H1 (cell line): ENCODE results near the gene ASIC1. TPM values are rescaled to one million over a fixed set of nuclear protein-coding genes. Genes with fewer than 3 reads are reported as not detected.

Experiments used
- CTCF ChIA-PET: fragments of 300-600 bp; sonication (Branson Sonifier 250); formaldehyde crosslinking; loops from one replicate; lab custom pipeline; 2021; ENCODE audit not compliant: partially characterized antibody; lab: Charles Lee
- POLR2A ChIA-PET: fragments of 300-600 bp; sonication (Branson Sonifier 250); formaldehyde crosslinking; loops from one replicate; lab custom pipeline; 2021; ENCODE audit warnings: inconsistent platforms; ENCODE audit not compliant: partially characterized antibody; lab: Charles Lee
- DNase-seq, 2 experiments: peaks; one replicate each; pipeline versions ENCODE4 v3.0.0 to v3.0.0-alpha.2; 2010 to 2022; ENCODE audit warnings: low spot score in 2 of 2, low read depth in 1 of 2, mixed read lengths in 1 of 2
- FAIRE-seq: peaks from 2 replicates; lab custom pipeline; 2011; peaks lifted over from hg19 to GRCh38; lab: Jason Lieb, UNC
- H2AFZ ChIP-seq: 2 replicates; pipeline ENCODE4 v1.8.1; 2012; ENCODE audit warnings: low read length, inconsistent platforms
- H2AK5ac ChIP-seq: 2 replicates; pipeline ENCODE4 v1.6.1; 2013; ENCODE audit warnings: low read depth, low read length
- H2BK120ac ChIP-seq: replicated peaks from 2 replicates; pipeline ENCODE3; 2013; ENCODE audit warnings: low read depth, low read length, inconsistent platforms
- H2BK12ac ChIP-seq: 2 replicates; pipeline ENCODE4 v1.6.1; 2013; ENCODE audit warnings: low read depth, low read length
- H2BK15ac ChIP-seq: 2 replicates; pipeline ENCODE4 v1.6.1; 2013; ENCODE audit warnings: low read length
- H2BK20ac ChIP-seq: 2 replicates; pipeline ENCODE4 v1.6.1; 2013; ENCODE audit warnings: low read length
- H2BK5ac ChIP-seq: 2 replicates; pipeline ENCODE4 v1.6.1; 2013; ENCODE audit warnings: low read depth, low read length
- H3K14ac ChIP-seq: 2 replicates; pipeline ENCODE4 v1.6.1; 2013; ENCODE audit warnings: inconsistent platforms; ENCODE audit not compliant: insufficient read length
- H3K18ac ChIP-seq: 2 replicates; pipeline ENCODE4 v1.6.1; 2013; ENCODE audit warnings: low read length; ENCODE audit errors: extremely low read depth
- H3K23ac ChIP-seq: 2 replicates; pipeline ENCODE4 v1.6.1; 2013; ENCODE audit warnings: inconsistent platforms; ENCODE audit not compliant: insufficient read length
- H3K23me2 ChIP-seq: 2 replicates; pipeline ENCODE4 v1.6.1; 2013; ENCODE audit warnings: low read depth, low read length
- H3K27ac ChIP-seq: 2 replicates; pipeline ENCODE4 v1.6.1; 2011; ENCODE audit warnings: low read depth, low read length, inconsistent platforms
- H3K27me3 ChIP-seq, 4 experiments: replicated peaks in 1 of 4; 1 replicate in 1 of 4; 2 replicates in 3 of 4; pipeline versions ENCODE4 v1.6.1 to v1.8.1; 2011 to 2013; ENCODE audit warnings: low read length in 3 of 4, mild to moderate bottlenecking in 3 of 4, inconsistent platforms in 2 of 4, mixed read lengths in 2 of 4, moderate library complexity in 1 of 4; ENCODE audit not compliant: control insufficient read depth in 3 of 4, insufficient read depth in 3 of 4; ENCODE audit errors: extremely low read depth in 1 of 4
- H3K36me3 ChIP-seq, 4 experiments: 2 replicates each; pipeline versions ENCODE4 v1.6.1 to v1.8.1; 2011 to 2013; ENCODE audit warnings: mild to moderate bottlenecking in 4 of 4, low read length in 3 of 4, moderate library complexity in 2 of 4, control low read depth in 1 of 4, inconsistent platforms in 1 of 4; ENCODE audit not compliant: insufficient read depth in 4 of 4, control insufficient read depth in 2 of 4
- H3K4ac ChIP-seq: replicated peaks from 2 replicates; pipeline ENCODE3; 2013; ENCODE audit warnings: low read length, low read depth, mixed read lengths, inconsistent platforms; ENCODE audit not compliant: insufficient read length
- H3K4me1 ChIP-seq, 4 experiments: replicated peaks in 1 of 4; 1 replicate in 1 of 4; 2 replicates in 3 of 4; pipeline versions ENCODE4 v1.6.1 to v1.8.1; 2011 to 2013; ENCODE audit warnings: low read length in 3 of 4, inconsistent platforms in 2 of 4, mixed read lengths in 1 of 4; ENCODE audit not compliant: insufficient read depth in 4 of 4, control insufficient read depth in 3 of 4
- H3K4me2 ChIP-seq, 2 experiments: 2 replicates each; pipeline versions ENCODE4 v1.6.1 to v1.8.1; 2011 to 2013; ENCODE audit warnings: low read depth in 2 of 2, low read length in 2 of 2, control low read depth in 1 of 2, inconsistent platforms in 1 of 2, mild to moderate bottlenecking in 1 of 2; ENCODE audit not compliant: insufficient read depth in 1 of 2
- H3K4me3 ChIP-seq, 4 experiments: fragments of 200-600, 300-600 bp in 1 of 4; sonication (generic), shearing (Covaris generic), sonication (Bioruptor Twin) in 1 of 4; 2 replicates each; pipeline versions ENCODE4 v1.5.1 to v1.8.1; 2011 to 2016; ENCODE audit warnings: low read length in 4 of 4, low read depth in 3 of 4, control low read depth in 2 of 4, inconsistent platforms in 2 of 4, mild to moderate bottlenecking in 2 of 4, mixed read lengths in 1 of 4, moderate library complexity in 1 of 4; ENCODE audit not compliant: insufficient read depth in 2 of 4; ENCODE audit errors: extremely low read depth in 1 of 4
- H3K56ac ChIP-seq: replicated peaks from 2 replicates; pipeline ENCODE3; 2013; ENCODE audit warnings: low read depth, mild to moderate bottlenecking, mixed read lengths, low read length, inconsistent platforms; ENCODE audit not compliant: insufficient read length
- H3K79me1 ChIP-seq: 2 replicates; pipeline ENCODE4 v1.6.1; 2013; ENCODE audit warnings: low read depth, low read length, control low read depth
- H3K79me2 ChIP-seq, 2 experiments: 2 replicates each; pipeline versions ENCODE4 v1.6.1 to v1.8.1; 2012 to 2013; ENCODE audit warnings: low read length in 2 of 2, mild to moderate bottlenecking in 2 of 2, inconsistent platforms in 1 of 2; ENCODE audit not compliant: insufficient read depth in 2 of 2, control insufficient read depth in 1 of 2
- H3K9ac ChIP-seq, 4 experiments: replicated peaks in 1 of 4; 1 replicate in 1 of 4; 2 replicates in 3 of 4; pipeline versions ENCODE4 v1.6.1 to v1.8.1; 2011 to 2013; ENCODE audit warnings: low read depth in 3 of 4, low read length in 3 of 4, control low read depth in 2 of 4, mild to moderate bottlenecking in 2 of 4, moderate library complexity in 2 of 4, inconsistent platforms in 1 of 4; ENCODE audit errors: extremely low read depth in 1 of 4
- H3K9me3 ChIP-seq, 2 experiments: 2 replicates each; pipeline versions ENCODE4 v1.6.1 to v1.8.1; 2012 to 2013; ENCODE audit warnings: mild to moderate bottlenecking in 2 of 2, moderate library complexity in 2 of 2, control low read depth in 1 of 2, inconsistent platforms in 1 of 2, low read depth in 1 of 2, low read length in 1 of 2, mixed read lengths in 1 of 2; ENCODE audit not compliant: insufficient read depth in 2 of 2
- H4K20me1 ChIP-seq, 2 experiments: replicated peaks in 1 of 2; 2 replicates each; pipeline versions ENCODE3 to v1.8.1; 2011 to 2013; ENCODE audit warnings: inconsistent platforms in 2 of 2, low read length in 2 of 2, mild to moderate bottlenecking in 1 of 2; ENCODE audit not compliant: insufficient read depth in 2 of 2, control insufficient read depth in 1 of 2
- H4K5ac ChIP-seq: 2 replicates; pipeline ENCODE4 v1.6.1; 2013; ENCODE audit warnings: low read length, low read depth, mixed read lengths, inconsistent platforms; ENCODE audit not compliant: insufficient read length
- H4K8ac ChIP-seq: 2 replicates; pipeline ENCODE4 v1.8.0; 2013; ENCODE audit warnings: mild to moderate bottlenecking, moderate library complexity, low read length, inconsistent platforms; ENCODE audit not compliant: insufficient read depth; ENCODE audit errors: extremely low read depth
- H4K91ac ChIP-seq: replicated peaks from 2 replicates; pipeline ENCODE3; 2013; ENCODE audit warnings: low read length, mixed read lengths, inconsistent platforms; ENCODE audit not compliant: insufficient read length
- ASH2L ChIP-seq: fragments of 200-600, 300-600 bp; sonication (generic); IDR thresholded peaks from one replicate; pipeline ENCODE4 v1.7.1; 2017; ENCODE audit warnings: low read length
- EZH2 ChIP-seq: fragments of 200-600 bp; sonication (generic); IDR thresholded peaks from 2 replicates; pipeline ENCODE4 v1.7.1; 2012; ENCODE audit warnings: low read depth, mild to moderate bottlenecking, moderate library complexity, low read length, inconsistent platforms; ENCODE audit not compliant: severe bottlenecking
- GTF2F1 ChIP-seq: IDR thresholded peaks from 2 replicates; pipeline ENCODE4 v1.6.1; 2012; ENCODE audit warnings: low read depth, low read length, improper control_type of control experiment, borderline replicate concordance
- SAP30 ChIP-seq: fragments of 300-600 bp; sonication (generic); IDR thresholded peaks from 2 replicates; pipeline ENCODE4 v1.7.1; 2012; ENCODE audit warnings: low read length, moderate library complexity, mild to moderate bottlenecking, inconsistent platforms; ENCODE audit not compliant: insufficient read depth, insufficient replicate concordance
- SIN3A ChIP-seq, 2 experiments: IDR thresholded peaks in 1 of 2; conservative IDR thresholded peaks in 1 of 2; 2 replicates each; pipeline ENCODE4 v1.6.1; 2011 to 2012; ENCODE audit warnings: low read length in 2 of 2, improper control_type of control experiment in 1 of 2, low read depth in 1 of 2, mild to moderate bottlenecking in 1 of 2
- WGBS, 2 experiments: shearing (Covaris generic) in 1 of 2; methylation state at CpG; one replicate each; pipeline versions ENCODE4 v1.1.6 to v1.1.7; 2013 to 2015; ENCODE audit warnings: low lambda C conversion rate in 2 of 2, mixed read lengths in 2 of 2, inconsistent platforms in 1 of 2, low coverage in 1 of 2, missing lambda C conversion rate in 1 of 2; ENCODE audit not compliant: insufficient replicate concordance in 2 of 2, insufficient coverage in 1 of 2, insufficient read length in 1 of 2; ENCODE audit errors: extremely low coverage in 1 of 2, missing lambda C conversion rate in 1 of 2; 5-methylcytosine and 5-hydroxymethylcytosine counted together
- polyA plus RNA-seq, 7 experiments: library from polyadenylated mRNA; depleted of rRNA in 3 of 7; stranded (reverse) in 5 of 7; unstranded in 2 of 7; fragments of >200 nt in 5 of 7; fragments of 200-250 nt in 2 of 7; gene quantifications; 1 replicate in 5 of 7; 2 replicates in 1 of 7; 4 replicates in 1 of 7; pipeline versions ENCODE4 v1.2.1 to v1.2.3, GENCODE V29; 2011 to 2013; ENCODE audit warnings: missing spikeins in 2 of 7, mixed read lengths in 2 of 7
- total RNA-seq: library from RNA; stranded (reverse); fragmentation: NEBNext Ultra II Directional; extraction: Animal tissue kit (Norgen Biotek cat#: 25700); gene quantifications from 2 replicates; pipeline ENCODE4 v1.2.1, GENCODE V29; 2021

The ASIC1 gene
- total and polyA plus RNA-seq, 2 of the 8 experiments (the other 6 are each of a cell fraction or from before 2014, with no cell fraction given) = 2.4 to 4.4 TPM

DNA sequence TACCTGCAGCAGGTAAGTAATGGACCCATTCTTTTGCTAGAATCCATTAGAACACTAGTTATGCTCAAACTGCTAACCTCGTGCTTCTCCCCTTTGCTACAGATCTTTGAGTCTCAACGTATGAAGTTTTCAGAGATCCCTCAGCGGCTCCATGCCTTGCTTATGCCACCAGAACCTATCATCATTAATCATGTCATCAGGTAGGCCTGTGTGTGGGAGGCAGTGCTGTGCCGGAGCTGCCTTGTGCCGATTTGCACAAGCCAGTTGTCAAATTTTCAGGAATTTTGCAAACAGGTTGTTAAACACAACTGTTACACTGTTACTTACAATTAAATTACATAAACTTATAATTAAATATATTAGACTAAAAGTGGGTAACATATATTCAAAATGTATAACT is 33.0 kb downstream of the ASIC1 start:
- H4K20me1 ChIP-seq = peaks cover 7 to 16% of the 10 kb centered on the region in 2 experiments
- ChIA-PET CTCF (interaction anchor here (0.6 to 27.3 kb wide), 13 partner anchors 12 to 700 kb away, joined by 3 to 625 read pairs (median 3); partner anchors contain the start of genes COX14 and GPD1), POLR2A (interaction anchor here (1.2 to 25.0 kb wide), 4 partner anchors 8 to 39 kb away, joined by 3 to 457 read pairs (median 4); partner anchors contain the start of genes COX14 and GPD1)
- no peak overlapping the region for H2BK20ac ChIP-seq
- no peak overlapping the region for H3K56ac ChIP-seq
- H2BK5ac ChIP-seq = no peak overlapping the region
- FAIRE-seq (no peak), DNase-seq (no peak)
- peaks cover 0 to 5% (median 1%) of the 10 kb centered on the region in 4 experiments; a peak in 2 of 7 replicates for H3K4me1 ChIP-seq
- peaks cover 6% of the 10 kb centered on the region for H3K23me2 ChIP-seq
- H2AK5ac ChIP-seq = no peak overlapping the region
- no peak overlapping the region for H2BK120ac ChIP-seq
- H3K23ac ChIP-seq = no peak overlapping the region
- no peak overlapping the region for H3K4me3 ChIP-seq
- no peak overlapping the region for H2BK12ac ChIP-seq
- no peaks in the 10 kb centered on the region for H3K27me3 ChIP-seq
- no peak overlapping the region for H3K4me2 ChIP-seq
- no peak overlapping the region for H3K9ac ChIP-seq
- H4K8ac ChIP-seq = no peak overlapping the region
- H3K27ac ChIP-seq = no peak overlapping the region
- no peaks in the 10 kb centered on the region for H3K9me3 ChIP-seq
- H3K14ac ChIP-seq = no peak overlapping the region
- no peak overlapping the region for H4K5ac ChIP-seq
- no peak for TF ChIP-seq EZH2
- no peak for TF ChIP-seq GTF2F1
- TF ChIP-seq SAP30 = no peak
- TF ChIP-seq SIN3A (conservative IDR thresholded peaks at IDR 0.05 in 1 of 2, IDR thresholded peaks at IDR 0.05 in 1 of 2; ENCODE audit: low read depth in 1 of 2, low read length in 2 of 2) = no peak
- no peak for TF ChIP-seq ASH2L
- H3K18ac ChIP-seq = no peak overlapping the region
- H3K36me3 ChIP-seq = peaks cover 57 to 85% (median 77%) of the 10 kb centered on the region in 4 experiments
- peaks cover 0 to 18% of the 10 kb centered on the region in 2 experiments; a peak in 3 of 4 replicates for H3K79me2 ChIP-seq
- H3K79me1 ChIP-seq = no peaks in the 10 kb centered on the region; the same call in 1 of the 2 replicates
- no peak overlapping the region for H2BK15ac ChIP-seq
- H3K4ac ChIP-seq = no peak overlapping the region
- WGBS, 2 experiments = 96% methylated on average over 5 of the region's 5 CpGs; no CpG with 5 or more reads in 1 of the 2 experiments
- H2AFZ ChIP-seq = no peak overlapping the region
- no peak overlapping the region for H4K91ac ChIP-seq
